Measurements from ENCODE around the gene CCDC39. TPM values are rescaled to one million over a fixed set of nuclear protein-coding genes. Genes with fewer than 3 reads are reported as not detected.

The CCDC39 gene
- total and polyA plus RNA-seq, 2 of the 4 experiments (the other 2 are of a cell fraction), result not detected

DNA sequence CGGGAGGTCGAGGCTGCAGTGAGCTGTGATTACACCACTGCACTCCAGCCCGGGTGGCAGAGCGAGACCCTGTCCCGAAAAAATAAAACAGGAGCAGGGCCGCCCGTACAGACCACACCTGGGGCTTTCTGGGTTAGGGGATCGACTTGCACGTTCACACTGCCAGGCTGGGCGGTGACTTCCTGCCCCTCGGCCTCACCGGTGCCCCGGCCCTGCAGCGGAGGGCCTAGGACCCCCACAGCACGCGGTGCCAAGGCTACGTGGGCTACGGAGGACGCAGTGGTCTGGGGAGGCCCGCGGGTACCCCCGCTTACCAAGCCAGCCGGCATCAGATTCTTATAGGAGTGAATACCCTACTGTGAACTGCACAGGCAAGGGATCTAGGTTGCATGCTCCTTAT, 88.9 kb downstream of the CCDC39 start:
- Histone ChIP-seq H3K9ac (ENCODE audit: low read depth, low read length) (no peak overlapping the region), H3K9me3 (ENCODE audit: control insufficient read depth, insufficient read depth, low read length) (no peaks in the 10 kb centered on the region), H3K27me3 (ENCODE audit: control insufficient read depth, insufficient read depth, low read length) (no peaks in the 10 kb centered on the region), H2BK15ac (ENCODE audit: low read depth, low read length) (no peak overlapping the region), H2AK9ac (replicated peaks; ENCODE audit: low read depth, low read length, poor library complexity) (no peak overlapping the region), H3K79me1 (ENCODE audit: low read depth in 1 of 2, low read length in 2 of 2) (no peaks in the 10 kb centered on the region), H3K18ac (ENCODE audit: low read depth, low read length) (no peak overlapping the region), H3K4ac (ENCODE audit: low read depth, low read length) (no peak overlapping the region), H3K27ac (ENCODE audit: insufficient read depth, low read length) (no peak overlapping the region), H2AK5ac (ENCODE audit: low read depth, low read length) (no peak overlapping the region), H2AFZ (replicated peaks; ENCODE audit: low read length, poor library complexity) (no peak overlapping the region), H4K91ac (ENCODE audit: insufficient read depth, low read depth, low read length) (no peak overlapping the region), H2BK5ac (ENCODE audit: low read depth, low read length, poor library complexity, severe bottlenecking) (no peak overlapping the region), H4K8ac (ENCODE audit: low read depth in 2 of 2, low read length in 2 of 2) (no peak overlapping the region), H3K36me3 (ENCODE audit: control insufficient read depth, insufficient read depth, low read length) (no peaks in the 10 kb centered on the region), H3K14ac (replicated peaks; ENCODE audit: low read depth, low read length) (no peak overlapping the region), H4K20me1 (ENCODE audit: insufficient read depth, low read length) (no peaks in the 10 kb centered on the region), H3K4me1 (ENCODE audit: control insufficient read depth, insufficient read depth, low read length) (no peaks in the 10 kb centered on the region), H3K23ac (ENCODE audit: low read depth, low read length) (no peak overlapping the region), H3K9me1 (ENCODE audit: insufficient read depth, low read length) (no peaks in the 10 kb centered on the region), H3K4me3 (ENCODE audit: insufficient read depth, low read depth, low read length) (no peak overlapping the region), H2BK120ac (ENCODE audit: low read depth, low read length) (no peak overlapping the region), H4K5ac (ENCODE audit: low read depth, low read length) (no peak overlapping the region), H2BK20ac (ENCODE audit: low read depth, low read length) (no peak overlapping the region), H3K56ac (ENCODE audit: extremely low read depth, insufficient read depth, low read length) (no peak overlapping the region), H3K4me2 (ENCODE audit: low read depth, low read length) (no peak overlapping the region)
- ChIA-PET POLR2A (ENCODE audit: unreplicated experiment) (no interaction called here), CTCF (no interaction called here)
- TF ChIP-seq CHD1 (IDR thresholded peaks at IDR 0.05; ENCODE audit: low read depth, low read length) (no peak), POLR2A (IDR thresholded peaks at IDR 0.05; ENCODE audit: low read depth, low read length) (no peak), BHLHE40 (IDR thresholded peaks at IDR 0.05; ENCODE audit: low read depth, low read length) (no peak), RAD21 (IDR thresholded peaks at IDR 0.05; ENCODE audit: low read length) (no peak), NFE2L2 (IDR thresholded peaks at IDR 0.05; ENCODE audit: low read depth, low read length) (no peak), SMC3 (IDR thresholded peaks at IDR 0.05; ENCODE audit: low read depth, low read length) (no peak)
- TF ChIP-seq, protein P1, sequence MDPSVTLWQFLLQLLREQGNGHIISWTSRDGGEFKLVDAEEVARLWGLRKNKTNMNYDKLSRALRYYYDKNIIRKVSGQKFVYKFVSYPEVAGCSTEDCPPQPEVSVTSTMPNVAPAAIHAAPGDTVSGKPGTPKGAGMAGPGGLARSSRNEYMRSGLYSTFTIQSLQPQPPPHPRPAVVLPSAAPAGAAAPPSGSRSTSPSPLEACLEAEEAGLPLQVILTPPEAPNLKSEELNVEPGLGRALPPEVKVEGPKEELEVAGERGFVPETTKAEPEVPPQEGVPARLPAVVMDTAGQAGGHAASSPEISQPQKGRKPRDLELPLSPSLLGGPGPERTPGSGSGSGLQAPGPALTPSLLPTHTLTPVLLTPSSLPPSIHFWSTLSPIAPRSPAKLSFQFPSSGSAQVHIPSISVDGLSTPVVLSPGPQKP (IDR thresholded peaks at IDR 0.05; ENCODE audit: borderline replicate concordance, low read depth, low read length), result no peak
- TF ChIP-seq, protein P2, sequence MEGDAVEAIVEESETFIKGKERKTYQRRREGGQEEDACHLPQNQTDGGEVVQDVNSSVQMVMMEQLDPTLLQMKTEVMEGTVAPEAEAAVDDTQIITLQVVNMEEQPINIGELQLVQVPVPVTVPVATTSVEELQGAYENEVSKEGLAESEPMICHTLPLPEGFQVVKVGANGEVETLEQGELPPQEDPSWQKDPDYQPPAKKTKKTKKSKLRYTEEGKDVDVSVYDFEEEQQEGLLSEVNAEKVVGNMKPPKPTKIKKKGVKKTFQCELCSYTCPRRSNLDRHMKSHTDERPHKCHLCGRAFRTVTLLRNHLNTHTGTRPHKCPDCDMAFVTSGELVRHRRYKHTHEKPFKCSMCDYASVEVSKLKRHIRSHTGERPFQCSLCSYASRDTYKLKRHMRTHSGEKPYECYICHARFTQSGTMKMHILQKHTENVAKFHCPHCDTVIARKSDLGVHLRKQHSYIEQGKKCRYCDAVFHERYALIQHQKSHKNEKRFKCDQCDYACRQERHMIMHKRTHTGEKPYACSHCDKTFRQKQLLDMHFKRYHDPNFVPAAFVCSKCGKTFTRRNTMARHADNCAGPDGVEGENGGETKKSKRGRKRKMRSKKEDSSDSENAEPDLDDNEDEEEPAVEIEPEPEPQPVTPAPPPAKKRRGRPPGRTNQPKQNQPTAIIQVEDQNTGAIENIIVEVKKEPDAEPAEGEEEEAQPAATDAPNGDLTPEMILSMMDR (conservative IDR thresholded peaks at IDR 0.05; ENCODE audit: low read depth, low read length), result no peak
- dilution Hi-C loops (cut with HindIII; ENCODE audit: low sequenced_read_pairs, unreplicated experiment) (no loop called here), in situ Hi-C loops (cut with MboI; ENCODE audit: low sequenced_read_pairs) (loop anchor here (5.0 to 25.0 kb wide), 2 partner anchors 663 to 828 kb away; no protein-coding TSS in a partner anchor), intact Hi-C loops (cut with micrococcal nuclease) (no loop called here)
- WGBS, 2 experiments (ENCODE audit: extremely low coverage in 2 of 2, insufficient read length in 1 of 2), result 92% methylated on average over 12 of the region's 23 CpGs; no CpG with 5 or more reads in 1 of the 2 experiments
- DNase-seq (no peak), ATAC-seq (ENCODE audit: low read depth) (no peak)
- BruUV-seq (replicated peaks), result no TSS peak
